Right renal cortex interstitium (tissue), 3 donors: ENCODE measurements around the gene PITX2. TPM values are rescaled to one million over a fixed set of nuclear protein-coding genes. Genes with fewer than 3 reads are reported as not detected.

Experiments
- DNase-seq, 3 donors: peaks; one replicate each; pipeline ENCODE4 v3.0.0-alpha.2; 2013; ENCODE audit warnings: low read depth in 3 of 3, low spot score in 2 of 3
- polyA plus RNA-seq, 3 donors: library from polyadenylated mRNA; unstranded; fragments of 120-200 nt; gene quantifications; one replicate each; pipeline ENCODE4 v1.2.1, GENCODE V29; 2013; ENCODE audit not compliant: insufficient read length in 3 of 3

PITX2 gene
- polyA plus RNA-seq, 3 donors: 2.0 to 3.2 (median 2.3) TPM

GRCh38 chr4:110624904-110625494 lies 2.1 kb upstream of the PITX2 start:
- DNase-seq: no peak

- no peak for DNase-seq
Observed at GRCh38 chr4:110624398-110624780, 1.5 kb upstream of the PITX2 start.

- no peak for DNase-seq
Observed at GRCh38 chr4:110623718-110624397, 981 bp upstream of the PITX2 start.

GRCh38 chr4:110621839-110622751 lies 782 bp downstream of the PITX2 start:
- DNase-seq: no peak

- DNase-seq: no peak
Observed at GRCh38 chr4:110621328-110621812, 1.5 kb downstream of the PITX2 start.

GRCh38 chr4:110620691-110621327 lies 2.1 kb downstream of the PITX2 start:
- no peak for DNase-seq

GRCh38 chr4:110620322-110620690 lies 2.6 kb downstream of the PITX2 start:
- no peak for DNase-seq

- no peak for DNase-seq
Observed at GRCh38 chr4:110619463-110620247, 3.2 kb downstream of the PITX2 start.

- no peak for DNase-seq
Observed at GRCh38 chr4:110618581-110619462, 4.1 kb downstream of the PITX2 start.

GRCh38 chr4:110617646-110618580 lies 5.0 kb downstream of the PITX2 start:
- DNase-seq: no peak

- DNase-seq: no peak
Observed at GRCh38 chr4:110617075-110617640, 5.7 kb downstream of the PITX2 start.

- DNase-seq: peak in 1 of 3 donors; percentile 29
Observed at GRCh38 chr4:110616238-110617074, 6.4 kb downstream of the PITX2 start.

- no peak for DNase-seq
Observed at GRCh38 chr4:110615353-110616237, 7.3 kb downstream of the PITX2 start.

- peak in 1 of 3 donors; percentile 7 for DNase-seq
Observed at GRCh38 chr4:110614976-110615352, 7.9 kb downstream of the PITX2 start.

GRCh38 chr4:110614173-110614963 lies 8.5 kb downstream of the PITX2 start:
- no peak for DNase-seq
